Subcutaneous adipose tissue (tissue), 4 donors: ENCODE results near the gene FRMD4A. TPM values are rescaled to one million over a fixed set of nuclear protein-coding genes. Genes with fewer than 3 reads are reported as not detected.

Source experiments
- total RNA-seq, 4 donors: library from RNA; depleted of rRNA; stranded (reverse); fragments of >200 nt; gene quantifications; one replicate each; pipeline ENCODE4 v1.1.0, GENCODE V29; 2016
- TF ChIP-seq, protein P1 (sequence below): fragments of 450-650 bp; IDR thresholded peaks from one replicate; pipeline ENCODE4 v1.5.1; 2016; ENCODE audit warnings: low read depth, mild to moderate bottlenecking, control low read depth, antibody characterized with exemption, moderate library complexity

FRMD4A gene
- total RNA-seq, 4 donors from 2014 or later = 70.0 to 206 (median 81.4) TPM

DNA sequence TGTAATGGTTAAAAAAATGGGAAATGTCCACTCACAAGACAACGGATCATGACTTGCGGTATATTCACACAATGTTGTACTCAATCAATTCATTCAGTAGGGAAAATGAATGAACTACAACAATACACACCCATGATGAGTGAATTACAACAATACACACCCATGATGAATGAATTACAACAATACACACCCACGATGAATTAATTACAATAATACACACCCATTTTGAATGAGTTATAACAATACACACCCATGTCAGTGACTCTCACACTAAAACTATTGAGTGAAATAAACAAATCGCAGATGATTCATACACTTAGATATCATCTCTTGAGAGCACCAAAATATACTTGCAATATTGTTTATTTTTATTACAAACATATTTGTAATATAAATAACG is 174.6 kb downstream of the FRMD4A start:
- TF ChIP-seq, protein P1, sequence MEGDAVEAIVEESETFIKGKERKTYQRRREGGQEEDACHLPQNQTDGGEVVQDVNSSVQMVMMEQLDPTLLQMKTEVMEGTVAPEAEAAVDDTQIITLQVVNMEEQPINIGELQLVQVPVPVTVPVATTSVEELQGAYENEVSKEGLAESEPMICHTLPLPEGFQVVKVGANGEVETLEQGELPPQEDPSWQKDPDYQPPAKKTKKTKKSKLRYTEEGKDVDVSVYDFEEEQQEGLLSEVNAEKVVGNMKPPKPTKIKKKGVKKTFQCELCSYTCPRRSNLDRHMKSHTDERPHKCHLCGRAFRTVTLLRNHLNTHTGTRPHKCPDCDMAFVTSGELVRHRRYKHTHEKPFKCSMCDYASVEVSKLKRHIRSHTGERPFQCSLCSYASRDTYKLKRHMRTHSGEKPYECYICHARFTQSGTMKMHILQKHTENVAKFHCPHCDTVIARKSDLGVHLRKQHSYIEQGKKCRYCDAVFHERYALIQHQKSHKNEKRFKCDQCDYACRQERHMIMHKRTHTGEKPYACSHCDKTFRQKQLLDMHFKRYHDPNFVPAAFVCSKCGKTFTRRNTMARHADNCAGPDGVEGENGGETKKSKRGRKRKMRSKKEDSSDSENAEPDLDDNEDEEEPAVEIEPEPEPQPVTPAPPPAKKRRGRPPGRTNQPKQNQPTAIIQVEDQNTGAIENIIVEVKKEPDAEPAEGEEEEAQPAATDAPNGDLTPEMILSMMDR = no peak

DNA sequence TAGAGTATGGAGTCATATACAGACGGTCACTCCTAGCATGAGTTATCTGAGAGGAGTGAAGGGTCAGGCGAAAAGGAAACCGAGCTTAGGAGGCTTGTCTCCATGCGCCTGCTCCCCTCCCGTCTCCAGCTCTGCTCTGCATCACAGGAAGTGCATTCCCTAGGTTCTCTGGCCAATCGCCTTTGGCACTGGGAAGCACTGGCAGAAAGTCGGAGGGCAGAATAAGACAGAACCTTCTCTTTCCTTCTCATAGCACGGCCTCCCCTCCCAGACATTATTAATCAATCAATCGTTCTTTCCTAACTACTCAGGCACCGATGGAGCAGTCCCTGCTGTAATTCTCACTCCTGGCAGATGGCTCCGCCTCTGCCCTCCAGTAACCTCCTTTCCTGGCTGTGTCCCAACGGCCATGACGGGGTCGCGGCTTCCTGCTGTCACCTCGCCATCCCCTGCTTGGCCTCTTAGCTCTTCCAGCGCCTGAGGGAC is 177.1 kb downstream of the FRMD4A start:
- TF ChIP-seq, protein P1 = no peak

DNA sequence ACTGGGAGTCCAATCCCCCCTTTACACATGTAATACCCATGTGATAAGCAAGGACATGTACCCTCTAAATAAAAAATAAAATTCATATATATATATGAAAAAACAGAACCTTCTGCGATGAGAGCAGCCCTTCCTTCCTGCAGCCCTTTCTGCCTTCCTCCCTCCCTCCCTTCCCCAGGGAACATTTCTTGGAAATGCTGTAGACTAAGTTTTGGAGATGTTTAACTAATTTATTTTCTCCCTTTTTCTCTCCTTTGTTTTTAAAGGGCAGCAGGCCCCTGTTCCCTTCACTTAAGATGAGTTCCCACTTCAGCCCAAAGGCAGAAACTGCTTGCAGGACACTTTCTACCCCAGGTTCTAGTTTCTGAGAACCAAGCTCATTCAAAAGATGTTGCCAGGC is 179.2 kb downstream of the FRMD4A start:
- TF ChIP-seq, protein P1 = no peak

DNA sequence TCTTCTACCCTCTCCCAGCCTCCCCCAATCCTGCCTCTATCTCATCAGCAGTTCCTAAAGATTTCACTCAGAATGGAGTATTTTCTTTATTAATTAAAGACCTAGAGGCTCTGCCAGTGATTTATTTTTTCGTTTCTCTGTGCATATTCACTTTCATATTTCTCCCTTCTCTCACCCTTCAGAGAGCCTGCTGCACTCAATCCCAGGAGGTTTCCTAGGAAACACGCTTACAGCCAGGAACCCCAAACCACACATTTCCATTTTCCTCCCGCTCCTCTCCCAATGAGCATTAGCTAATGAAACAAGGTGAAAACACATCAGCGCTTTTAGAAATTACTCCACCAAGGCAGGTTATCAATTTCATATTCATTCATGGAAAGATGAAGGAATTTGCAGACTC is 180.2 kb downstream of the FRMD4A start:
- TF ChIP-seq, protein P1 = no peak

DNA sequence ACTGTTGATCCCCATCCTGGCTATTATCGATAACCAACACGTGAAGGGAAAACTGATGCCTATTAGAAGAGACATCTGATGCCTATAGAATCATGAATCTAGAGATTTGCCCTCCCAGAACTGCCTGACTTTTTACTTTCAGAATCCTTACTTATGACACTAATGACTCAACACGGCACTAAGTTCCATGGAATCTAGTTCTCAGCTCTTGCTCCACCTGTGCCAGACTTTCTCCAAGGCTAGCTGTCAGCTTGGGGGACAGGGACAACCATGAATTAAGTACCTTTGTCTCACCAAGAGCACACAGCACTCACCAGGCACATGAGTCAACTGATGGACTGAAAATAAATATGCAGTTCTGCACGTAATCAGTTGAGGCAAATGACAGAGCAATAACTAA is 184.2 kb downstream of the FRMD4A start:
- TF ChIP-seq, protein P1 = no peak

DNA sequence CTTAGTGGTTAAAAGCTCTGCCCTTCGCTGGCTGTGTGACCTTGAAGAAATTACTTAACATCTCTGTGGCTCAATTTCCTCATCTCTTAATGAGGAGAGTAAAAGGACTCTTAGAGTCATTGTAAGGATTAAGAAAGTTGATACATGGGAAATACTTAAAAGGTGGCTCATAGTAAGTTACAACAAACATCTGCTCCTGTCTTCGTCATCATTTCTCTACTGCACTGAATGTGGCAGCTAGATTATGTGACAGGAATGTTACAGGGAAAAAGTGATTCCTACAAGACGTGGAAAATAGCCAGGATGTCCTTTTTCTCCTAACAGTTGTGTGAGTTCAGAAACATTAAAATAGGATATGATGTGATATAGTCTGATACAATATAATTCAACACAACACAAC is 184.7 kb downstream of the FRMD4A start:
- TF ChIP-seq, protein P1 = no peak

DNA sequence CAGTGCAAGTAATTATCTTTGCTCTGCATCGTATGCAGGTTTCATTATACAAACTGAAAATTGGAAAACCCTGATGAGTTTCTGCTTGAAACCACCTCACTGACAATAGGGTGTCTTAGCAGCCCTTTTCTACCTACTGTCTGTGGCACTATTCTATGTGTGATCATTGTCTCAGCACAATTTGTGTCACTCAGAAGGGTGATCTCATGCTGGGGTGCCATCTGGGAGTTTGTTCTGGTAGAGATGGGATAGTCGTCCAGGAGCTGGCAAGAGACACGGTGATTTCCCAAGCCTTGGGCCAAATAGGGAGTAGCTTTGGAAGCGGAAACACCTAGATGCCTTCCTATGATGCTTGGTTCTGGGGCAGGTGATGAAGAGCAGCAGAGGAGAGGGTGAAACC is 186.3 kb downstream of the FRMD4A start:
- TF ChIP-seq, protein P1 = no peak
